ENCODE data around the gene FOXL3.

FOXL3 gene

DNA sequence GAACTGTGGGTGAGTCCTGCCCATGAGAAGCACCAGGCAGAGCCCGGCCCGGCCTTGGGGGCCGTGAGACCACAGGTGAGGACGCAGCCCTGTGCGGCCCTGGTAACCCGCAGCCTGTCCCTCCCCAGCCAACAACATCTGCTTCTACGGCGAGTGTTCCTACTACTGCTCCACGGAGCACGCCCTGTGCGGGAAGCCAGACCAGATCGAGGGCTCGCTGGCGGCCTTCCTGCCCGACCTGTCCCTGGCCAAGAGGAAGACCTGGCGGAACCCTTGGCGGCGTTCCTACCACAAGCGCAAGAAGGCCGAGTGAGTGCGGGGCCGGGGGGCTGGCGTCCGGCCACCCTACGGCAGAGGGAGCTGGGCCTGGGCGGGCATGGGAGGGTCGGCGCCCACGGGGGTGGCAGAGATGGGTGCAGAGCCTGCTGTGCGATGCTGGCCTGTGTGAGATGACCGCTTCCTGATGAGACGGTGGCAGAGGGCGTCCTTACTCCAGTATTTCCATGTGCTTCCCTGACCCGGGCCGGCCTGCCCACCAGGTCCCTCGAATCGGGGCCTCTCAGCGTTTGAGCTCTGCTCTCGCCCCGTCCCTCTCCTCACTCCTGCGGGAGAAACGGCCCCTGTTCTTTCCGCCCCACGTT lies 34.1 kb upstream of the FOXL3 start:
- no peak for DNase-seq

DNA sequence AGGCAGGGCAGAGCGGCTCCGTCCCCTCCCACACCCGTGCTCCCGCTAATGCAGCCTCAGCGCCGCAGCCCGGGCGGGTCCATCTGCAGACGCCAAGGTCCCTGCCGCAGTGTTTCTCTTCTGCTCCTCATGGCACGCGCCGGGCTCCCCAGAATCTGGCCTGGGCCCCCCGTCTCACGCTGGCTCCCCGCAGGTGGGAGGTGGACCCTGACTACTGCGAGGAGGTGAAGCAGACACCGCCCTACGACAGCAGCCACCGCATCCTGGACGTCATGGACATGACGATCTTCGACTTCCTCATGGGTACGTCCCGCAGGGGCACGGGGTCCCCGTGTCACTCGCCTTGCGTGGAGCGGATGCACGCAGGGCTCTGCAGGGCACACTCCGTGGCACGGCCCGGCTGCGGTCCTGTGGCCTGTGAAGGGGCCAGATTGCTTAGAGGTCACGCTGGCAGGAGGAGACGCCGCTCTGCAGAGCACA lies 33.5 kb upstream of the FOXL3 start:
- no peak for DNase-seq

DNA sequence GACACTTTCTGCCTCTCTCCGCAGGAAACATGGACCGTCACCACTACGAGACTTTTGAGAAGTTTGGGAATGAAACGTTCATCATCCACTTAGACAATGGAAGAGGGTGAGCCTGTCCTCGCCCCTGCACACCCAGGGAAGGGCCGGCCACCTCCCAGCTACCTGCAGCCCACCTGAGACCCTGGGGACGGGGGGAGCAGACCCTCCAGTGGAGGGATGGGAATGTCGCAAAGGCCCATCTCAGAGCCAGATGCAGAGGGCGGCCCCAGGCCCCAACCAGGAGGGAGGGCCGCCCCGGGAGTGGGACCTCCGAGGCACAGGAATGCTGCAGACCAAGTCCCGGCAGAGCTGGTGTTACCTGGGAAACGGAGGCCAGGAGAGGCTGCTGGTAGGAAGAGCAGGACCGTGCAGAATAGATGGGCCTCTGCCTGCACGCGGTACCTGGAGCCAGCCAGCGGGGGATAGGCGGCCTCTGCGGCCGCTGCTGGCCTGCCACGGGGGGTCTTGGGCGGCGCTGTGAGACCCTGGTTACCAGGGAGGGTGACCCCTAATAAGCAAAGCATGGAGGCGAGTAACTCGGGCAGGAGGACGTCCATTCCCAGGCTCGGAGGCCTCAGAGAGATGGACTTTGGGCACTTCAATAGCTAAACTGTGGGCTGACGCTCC lies 32.9 kb upstream of the FOXL3 start:
- no peak for DNase-seq

DNA sequence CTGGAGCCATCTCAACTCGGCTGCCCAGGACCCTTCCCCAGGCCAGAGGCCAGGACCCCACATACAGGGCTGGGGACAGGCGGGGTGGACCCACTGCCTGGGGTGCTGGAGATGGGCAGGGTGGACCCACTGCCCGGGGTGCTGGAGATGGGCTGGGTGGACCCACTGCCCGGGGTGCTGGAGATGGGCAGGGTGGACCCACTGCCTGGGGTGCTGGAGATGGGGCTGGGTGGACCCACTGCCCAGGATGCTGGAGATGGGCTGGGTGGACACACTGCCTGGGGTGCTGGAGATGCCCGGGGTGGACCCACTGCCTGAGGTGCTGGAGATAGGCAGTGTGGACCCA lies 32.4 kb upstream of the FOXL3 start:
- no peak for DNase-seq

DNA sequence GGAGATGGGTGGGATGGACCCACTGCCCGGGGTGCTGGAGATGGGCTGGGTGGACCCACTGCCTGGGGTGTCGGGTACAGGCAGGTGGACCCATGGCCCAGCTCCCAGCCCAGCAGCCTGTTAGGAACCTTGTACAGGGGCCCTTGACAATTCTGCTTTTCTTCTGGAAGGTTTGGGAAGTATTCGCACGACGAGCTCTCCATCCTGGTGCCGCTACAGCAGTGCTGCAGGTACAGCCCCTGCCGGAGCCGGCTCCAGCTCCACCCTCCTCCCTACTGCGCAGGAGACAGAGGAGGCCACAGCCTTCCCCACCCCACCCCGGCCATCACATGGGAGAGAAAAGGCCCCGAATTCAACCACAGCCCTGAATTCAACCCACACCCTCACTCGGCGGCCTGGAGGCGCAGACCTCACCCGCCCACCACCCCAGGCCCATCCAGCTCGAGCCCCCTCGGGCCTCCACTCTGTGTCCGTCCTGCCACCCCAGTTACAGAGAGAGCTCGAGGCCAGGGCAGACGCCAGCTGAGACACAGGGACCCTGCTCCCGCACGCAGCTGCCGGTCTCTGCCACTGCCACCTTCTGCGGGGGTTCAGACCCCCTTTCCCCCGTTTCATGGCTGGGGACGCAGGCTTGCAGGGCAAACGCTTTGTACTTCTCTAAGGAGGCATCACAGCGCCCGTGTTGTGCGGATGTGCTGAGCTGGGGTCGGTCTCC lies 31.3 kb upstream of the FOXL3 start:
- DNase-seq, result no peak

DNA sequence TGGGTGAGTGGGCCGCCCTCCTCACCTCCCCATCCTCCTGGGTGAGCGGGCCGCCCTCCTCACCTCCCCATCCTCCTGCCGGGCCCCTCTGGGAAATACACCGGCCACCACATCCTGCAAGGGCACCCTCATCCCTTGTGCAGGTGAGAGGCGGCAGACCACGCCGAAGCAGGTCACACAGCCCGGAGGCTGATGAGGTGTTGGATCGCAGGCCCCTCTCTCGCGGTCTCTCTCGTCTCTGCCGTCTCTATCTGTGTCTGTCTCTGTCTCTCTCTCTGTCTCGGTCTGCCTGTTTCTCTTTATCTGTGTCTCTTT lies 30.8 kb upstream of the FOXL3 start:
- no peak for DNase-seq

DNA sequence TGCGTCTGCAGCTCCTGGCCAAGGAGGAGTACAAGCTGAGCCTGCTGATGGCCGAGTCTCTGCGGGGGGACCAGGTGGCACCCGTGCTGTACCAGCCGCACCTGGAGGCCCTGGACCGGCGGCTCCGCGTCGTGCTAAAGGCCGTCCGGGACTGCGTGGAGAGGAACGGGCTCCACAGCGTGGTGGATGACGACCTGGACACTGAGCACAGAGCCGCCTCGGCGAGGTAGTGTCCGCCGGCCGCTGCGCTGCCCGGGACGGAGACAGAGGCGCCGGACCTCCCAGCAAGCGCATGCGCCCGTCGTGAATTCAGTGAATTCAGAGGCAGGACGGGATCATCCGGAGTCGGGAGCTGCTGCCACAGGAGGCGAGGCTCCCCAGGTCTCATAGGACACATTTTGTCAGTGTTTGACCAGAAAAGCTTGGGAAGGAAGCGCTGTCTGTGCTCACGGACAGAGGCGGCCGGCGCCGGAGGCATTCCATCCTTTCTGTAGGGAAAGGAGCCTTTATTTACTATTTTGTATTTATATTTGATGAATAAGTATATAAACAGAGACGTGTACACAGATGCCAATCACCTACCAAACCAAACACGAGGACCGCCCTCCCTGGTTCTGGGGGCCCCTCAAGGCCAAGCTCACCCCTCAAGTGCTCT lies 30.1 kb upstream of the FOXL3 start:
- DNase-seq, result no peak

DNA sequence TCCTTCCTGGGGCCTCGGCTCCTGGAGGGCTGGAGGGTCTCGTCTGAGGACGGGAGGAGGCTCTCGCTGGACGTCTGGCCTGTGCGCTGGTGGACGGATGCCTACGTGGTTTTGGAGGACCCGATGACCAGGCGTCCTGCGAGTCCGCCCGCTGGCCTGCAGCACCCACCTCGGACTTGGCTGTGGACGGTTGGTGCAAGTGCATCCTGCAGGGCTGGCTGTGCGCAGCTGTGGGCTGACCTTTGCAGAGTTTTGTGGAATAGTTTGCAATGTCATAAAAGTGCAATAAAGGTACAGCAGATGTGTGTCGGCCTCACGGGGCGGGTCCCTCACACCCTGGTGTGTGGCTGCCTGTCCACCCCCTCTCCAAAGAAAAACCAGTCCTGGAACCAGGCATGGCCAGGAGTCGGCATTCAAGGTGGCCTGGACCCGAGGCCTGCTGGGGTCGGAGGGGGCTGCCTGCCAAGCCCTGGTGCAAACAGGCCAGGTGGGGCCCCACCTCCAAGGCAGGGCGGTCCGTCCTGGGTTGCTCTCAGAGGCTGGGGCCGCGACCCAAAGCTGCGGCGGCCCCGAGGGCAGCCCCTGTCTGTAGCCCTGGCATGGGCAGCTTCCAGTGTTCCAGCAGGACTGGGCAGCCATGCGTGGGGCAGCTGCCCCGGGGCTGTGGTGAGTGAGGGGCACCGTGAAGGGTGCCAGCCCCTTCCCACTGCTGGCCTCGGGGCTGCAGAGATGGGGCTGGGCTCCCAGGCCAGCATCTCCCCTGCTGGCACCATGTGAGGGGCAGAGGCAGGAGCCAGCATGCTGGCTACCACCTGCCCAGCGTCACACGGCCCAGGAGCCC lies 29.3 kb upstream of the FOXL3 start:
- DNase-seq, result no peak

DNA sequence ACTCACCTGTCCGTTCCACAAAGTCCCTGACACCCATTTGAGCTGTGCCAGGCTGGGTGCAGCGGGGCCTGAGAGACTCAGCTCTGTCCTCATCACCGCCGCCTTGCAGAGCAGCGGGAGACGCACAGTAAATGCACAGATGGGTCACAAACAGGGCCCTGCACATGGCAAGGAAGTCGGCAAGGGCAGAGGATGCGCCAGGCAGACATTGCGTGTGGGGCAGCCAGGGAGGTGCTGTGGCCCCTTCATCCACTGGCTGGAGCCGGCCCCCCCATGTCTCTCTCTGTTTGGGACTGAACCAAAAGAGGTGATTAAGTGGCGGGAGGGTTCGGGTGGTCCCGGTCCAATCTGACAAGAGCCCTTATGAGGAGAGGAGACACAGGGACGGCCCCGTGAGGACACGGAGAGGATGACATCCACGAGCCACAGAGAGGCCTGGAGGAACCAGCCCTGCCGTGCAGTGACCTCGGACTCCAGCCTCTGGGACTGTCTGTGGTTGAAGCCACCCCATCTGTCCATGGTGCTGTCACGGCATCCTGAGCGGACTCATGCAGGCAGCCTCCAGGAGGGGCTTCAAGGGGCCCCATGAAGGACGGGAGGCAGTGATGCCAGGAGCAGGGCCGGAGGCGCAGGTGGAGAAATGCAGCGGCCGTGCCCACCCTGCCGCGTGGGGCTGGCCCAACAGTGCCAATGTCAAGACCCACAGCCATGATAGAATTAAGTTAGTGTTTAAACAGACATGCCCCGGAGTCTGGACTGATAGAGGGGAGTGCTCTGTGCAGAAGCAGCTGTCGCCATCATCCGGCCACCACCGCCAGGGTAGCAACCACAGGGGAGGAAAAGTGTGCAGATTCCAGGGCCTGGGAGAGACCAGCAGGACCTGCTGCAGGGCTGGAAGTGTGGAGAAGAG lies 28.4 kb upstream of the FOXL3 start:
- no peak for DNase-seq

DNA sequence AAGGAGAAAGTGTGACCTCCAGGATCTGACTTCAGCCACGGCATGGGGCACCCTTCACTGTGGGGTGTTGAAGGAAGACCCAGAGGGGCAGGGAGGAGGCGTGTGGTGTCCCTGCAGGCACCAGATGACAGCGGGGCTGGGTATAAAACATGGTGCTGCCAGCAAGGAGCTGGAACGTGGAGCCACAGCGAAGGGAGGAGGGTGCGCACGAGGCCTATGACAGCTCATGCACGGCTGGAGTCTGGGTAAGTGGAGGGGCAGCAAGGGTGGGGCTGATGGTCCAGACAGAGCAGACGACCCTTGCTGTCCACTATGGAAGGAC lies 27.8 kb upstream of the FOXL3 start:
- no peak for DNase-seq

DNA sequence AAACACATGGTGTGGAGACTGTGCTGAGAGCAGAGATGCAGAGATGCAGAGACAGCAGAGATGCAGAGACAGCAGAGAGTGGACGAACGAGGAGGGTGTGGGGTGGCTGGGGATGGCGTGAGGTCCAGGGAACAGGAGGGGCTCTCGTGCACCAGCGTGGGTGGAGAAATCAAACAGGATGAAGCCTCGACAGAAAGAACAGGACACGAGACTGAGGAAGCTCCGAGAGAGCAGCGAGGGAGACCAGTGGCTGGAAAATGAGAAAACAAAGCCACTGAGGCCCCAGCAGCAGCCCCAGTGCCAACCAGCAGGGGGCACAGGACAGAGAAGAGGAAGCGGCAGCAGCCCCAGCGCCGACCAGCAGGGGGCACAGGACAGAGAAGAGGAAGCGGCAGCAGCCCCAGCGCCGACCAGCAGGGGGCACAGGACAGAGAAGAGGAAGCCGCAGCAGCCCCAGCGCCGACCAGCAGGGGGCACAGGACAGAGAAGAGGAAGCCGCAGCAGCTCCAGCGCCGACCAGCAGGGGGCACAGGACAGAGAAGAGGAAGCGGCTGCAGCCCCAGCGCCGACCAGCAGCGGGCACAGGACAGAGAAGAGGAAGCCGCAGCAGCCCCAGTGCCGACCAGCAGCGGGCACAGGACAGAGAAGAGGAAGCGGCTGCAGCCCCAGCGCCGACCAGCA lies 27.2 kb upstream of the FOXL3 start:
- DNase-seq, result peak; percentile 86

DNA sequence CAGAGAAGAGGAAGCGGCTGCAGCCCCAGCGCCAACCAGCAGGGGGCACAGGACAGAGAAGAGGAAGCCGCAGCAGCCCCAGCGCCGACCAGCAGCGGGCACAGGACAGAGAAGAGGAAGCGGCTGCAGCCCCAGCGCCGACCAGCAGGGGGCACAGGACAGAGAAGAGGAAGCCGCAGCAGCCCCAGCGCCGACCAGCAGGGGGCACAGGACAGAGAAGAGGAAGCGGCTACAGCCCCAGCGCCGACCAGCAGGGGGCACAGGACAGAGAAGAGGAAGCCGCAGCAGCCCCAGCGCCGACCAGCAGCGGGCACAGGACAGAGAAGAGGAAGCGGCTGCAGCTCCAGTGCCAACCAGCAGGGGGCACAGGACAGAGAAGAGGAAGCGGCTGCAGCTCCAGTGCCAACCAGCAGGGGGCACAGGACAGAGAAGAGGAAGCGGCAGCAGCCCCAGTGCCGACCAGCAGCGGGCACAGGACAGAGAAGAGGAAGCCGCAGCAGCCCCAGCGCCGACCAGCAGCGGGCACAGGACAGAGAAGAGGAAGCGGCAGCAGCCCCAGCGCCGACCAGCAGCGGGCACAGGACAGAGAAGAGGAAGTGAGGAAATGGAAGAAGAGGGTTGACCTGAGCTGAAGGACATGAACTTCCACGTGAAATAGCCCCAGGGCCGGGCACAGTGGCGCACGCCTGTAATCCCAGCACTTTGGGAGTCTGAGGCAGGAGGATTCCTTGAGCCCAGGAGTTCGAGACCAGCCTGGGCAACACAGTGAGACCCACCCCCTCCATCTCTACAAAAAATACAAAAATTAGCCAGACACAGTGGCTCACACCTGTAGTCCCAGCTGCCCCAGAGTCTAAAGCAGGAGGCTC lies 26.3 kb upstream of the FOXL3 start:
- DNase-seq, result peak; percentile 22

DNA sequence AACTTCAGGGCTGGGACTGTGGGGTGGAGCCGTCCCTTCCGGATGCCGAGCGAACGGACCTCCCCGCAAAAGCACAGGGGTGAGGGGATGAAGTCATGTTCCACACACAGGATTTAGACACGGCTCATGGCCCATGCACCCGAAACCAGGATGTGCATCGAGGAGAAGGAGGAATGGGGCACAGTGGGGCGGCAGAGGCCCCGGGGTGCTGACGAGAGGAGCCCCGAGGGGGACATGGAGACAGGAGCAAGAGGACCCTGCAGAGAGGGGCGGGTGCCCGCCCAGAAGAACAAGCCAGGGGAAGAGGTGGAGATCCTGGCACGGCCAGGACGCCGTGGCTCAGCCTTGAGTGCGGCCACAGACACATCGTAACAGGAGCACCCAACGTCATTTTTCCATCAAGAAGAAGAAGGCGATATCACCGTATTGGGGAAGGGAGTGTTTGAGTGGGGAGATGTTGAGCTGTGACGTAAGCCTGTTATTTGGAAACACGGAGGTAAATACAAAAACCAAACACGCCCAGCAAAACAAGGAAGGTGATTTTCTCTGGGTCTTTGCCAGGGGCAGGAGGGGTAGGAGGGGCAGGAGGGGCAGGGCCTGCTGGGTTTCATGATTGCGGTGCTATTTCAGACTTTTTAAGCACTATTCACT lies 25.3 kb upstream of the FOXL3 start:
- DNase-seq, result no peak

DNA sequence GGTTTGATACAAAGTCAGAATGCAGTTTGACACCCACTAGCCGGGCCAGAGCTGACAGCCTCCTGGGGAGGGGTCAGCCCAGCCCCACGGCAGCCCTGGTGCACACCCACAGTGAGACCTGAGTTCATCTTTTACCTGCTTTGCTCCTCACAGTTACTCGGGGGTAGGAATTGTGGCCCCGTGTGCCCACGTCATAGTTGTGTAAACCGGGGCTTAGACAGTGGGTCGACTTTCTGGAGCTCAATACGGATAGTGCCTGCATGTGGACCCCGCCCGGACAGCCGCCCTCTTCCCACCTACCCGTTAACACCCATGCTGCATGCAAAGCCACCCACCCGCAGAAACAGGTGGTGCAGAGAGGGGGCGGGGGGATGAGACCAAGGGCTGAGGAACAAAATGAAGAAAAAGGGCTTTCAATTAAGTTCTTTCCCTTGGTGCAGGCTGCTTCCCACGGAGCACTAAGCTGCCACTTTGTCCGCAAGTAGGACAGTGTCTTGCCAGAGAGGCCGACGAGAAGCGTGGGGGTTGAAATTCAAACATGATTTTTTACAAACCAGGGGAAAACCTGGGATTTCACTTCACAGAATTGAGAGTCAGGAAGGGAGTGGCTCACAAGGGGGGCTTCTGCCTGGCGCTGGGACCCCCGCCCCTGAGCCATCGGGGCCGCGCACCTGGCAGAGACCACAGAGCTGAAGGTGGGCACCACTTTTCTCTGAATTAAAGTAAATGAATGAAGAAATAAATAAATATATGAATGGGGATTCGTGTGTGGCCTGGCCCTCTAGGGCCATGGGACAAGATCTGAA lies 24.6 kb upstream of the FOXL3 start:
- no peak for DNase-seq

DNA sequence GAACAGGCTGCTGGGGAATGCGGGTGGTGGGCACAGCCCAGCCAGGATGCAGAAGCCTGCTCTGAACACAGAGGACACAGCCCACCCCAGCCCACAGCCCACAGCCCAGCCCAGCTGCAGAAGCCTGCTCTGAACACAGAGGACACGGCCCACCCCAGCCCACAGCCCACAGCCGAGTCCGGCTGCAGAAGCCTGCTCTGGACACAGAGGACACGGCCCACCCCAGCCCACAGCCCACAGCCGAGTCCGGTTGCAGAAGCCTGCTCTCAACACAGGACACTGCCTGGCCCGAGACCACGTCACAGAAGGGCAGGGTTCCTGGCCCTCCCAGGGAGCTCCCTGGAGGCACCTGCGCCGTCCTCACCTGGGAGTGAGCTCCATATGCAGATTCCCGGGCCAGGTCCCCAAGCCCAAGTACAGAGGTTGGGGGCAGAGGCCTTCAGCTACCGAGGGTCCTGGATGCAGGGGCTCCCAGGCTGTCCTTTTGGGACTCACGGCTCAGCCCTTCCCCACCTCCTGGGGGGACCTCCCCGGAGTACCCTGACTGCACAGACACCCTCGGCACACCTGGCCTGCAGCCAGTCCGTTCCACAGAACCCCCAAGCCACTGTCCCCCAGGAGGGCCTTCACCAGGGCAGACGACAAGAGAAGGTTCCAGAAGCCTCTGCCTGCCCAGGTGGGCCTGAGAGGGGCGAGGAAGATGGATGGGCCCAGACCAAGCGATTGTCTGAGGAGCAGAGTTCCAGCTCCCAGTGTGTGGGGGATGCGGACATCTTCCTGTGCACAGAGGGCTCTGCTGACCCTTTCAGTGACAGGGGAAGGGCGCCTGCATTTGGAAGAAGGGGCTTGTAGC lies 23.7 kb upstream of the FOXL3 start:
- DNase-seq, result no peak

DNA sequence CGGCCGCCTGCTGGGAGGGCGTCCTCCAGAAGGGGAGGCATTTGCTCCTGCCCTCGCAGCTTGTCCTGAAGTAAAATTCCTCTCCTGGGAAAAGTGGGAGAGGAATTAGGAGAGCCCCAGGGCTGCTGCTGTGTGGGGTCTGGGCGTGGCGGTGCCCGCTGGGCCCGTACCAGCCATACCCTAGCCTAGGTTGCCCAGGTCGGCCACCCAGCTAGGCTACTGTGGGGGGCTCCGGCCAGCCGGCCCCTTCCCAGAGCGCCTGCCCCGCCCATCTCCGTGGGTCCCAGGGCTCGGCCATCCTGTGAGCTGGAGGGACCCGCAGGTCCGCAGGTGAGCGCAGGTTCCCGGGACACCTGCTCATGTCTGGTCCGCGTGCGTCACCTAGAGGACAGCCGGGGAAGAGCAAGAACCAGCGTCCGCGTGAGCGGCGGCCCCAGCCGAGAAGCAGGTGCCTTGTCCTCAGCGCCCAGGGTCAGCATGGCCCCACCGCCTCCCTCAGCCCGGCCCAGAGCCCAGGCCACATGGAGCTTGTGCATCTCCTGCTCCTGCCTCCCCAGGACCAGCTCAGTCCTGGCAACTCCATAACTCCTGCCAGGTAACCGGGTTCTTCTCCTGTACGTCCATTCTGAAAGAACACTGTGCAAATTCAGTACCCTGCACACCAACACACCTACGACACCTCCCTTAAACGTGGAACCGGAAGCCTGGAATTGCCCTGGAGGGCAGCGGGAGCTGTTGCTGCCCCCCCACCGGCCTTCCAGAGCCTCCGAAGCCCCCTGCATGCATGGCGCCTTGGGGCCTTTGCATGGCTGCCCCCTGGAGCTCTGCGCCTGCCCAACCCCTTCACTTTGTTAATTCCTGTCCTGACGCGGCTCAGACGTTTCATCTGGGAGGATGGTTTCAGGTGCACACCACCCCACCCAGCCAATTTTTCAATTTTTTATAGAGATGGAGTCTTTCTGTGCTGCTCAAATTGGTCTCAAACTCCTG lies 22.8 kb upstream of the FOXL3 start:
- DNase-seq, result no peak

DNA sequence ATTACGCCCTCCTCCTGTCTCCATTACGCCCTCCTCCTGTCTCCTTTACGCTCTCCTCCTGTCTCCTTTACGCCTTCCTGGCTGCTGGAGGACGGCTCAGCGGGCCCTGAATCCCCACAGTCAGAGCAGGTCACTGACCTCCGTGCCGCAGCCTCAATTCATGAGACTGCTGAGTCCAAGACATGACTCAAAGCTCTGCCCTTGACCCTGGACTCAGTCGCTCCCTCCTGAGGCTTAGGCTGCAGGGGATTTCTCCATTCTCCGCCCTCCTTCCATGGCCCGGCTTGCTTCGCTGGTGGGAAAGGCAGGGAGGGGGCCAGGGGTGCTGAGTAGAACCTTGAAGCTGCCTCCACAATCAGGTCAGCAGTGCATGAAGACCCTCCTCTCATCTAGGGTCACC lies 21.0 kb upstream of the FOXL3 start:
- no peak for DNase-seq

Data from stimulated activated CD4-positive, alpha-beta T cell treated with anti-CD3 and anti-CD28 coated beads, Interleukin-15, amount 100 ng/mL, for 24 hours (primary cell).